Lung (tissue), 12 donors: Measurements from ENCODE around the gene C17orf100. TPM values are rescaled to one million over a fixed set of nuclear protein-coding genes. Genes with fewer than 3 reads are reported as not detected.

ENCODE experiments used
- ATAC-seq: fragments of 200-7000 bp; cut with Tn5 transposase; one replicate; pipeline ENCODE4 v1.9.1; 2020; ENCODE audit warnings: moderate number of reproducible peaks; ENCODE audit not compliant: insufficient read depth, low FRiP score
- DNase-seq, 3 donors: peaks; one replicate each; pipeline ENCODE4 v3.0.0-alpha.2; 2013 to 2017
- H3K27ac ChIP-seq, 2 donors: one replicate each; pipeline ENCODE4 v1.5.1; 2013; ENCODE audit warnings: mild to moderate bottlenecking in 2 of 2, moderate library complexity in 2 of 2, control low read depth in 1 of 2, inconsistent platforms in 1 of 2, low read depth in 1 of 2, low read length in 1 of 2
- H3K27me3 ChIP-seq, 3 donors: one replicate each; pipeline ENCODE4 v1.5.1; 2013; ENCODE audit warnings: low read length in 2 of 3; ENCODE audit not compliant: control insufficient read depth in 3 of 3, insufficient read depth in 3 of 3
- H3K36me3 ChIP-seq, 4 donors: one replicate each; pipeline ENCODE4 v1.5.1; 2013; ENCODE audit warnings: low read length in 4 of 4, mild to moderate bottlenecking in 1 of 4, moderate library complexity in 1 of 4; ENCODE audit not compliant: control insufficient read depth in 4 of 4, insufficient read depth in 4 of 4
- H3K4me1 ChIP-seq, 5 donors: one replicate each; pipeline ENCODE4 v1.5.1; 2013; ENCODE audit warnings: low read length in 5 of 5, mild to moderate bottlenecking in 2 of 5, moderate library complexity in 1 of 5; ENCODE audit not compliant: control insufficient read depth in 5 of 5, insufficient read depth in 5 of 5
- H3K4me3 ChIP-seq: one replicate; pipeline ENCODE4 v1.5.1; 2013; ENCODE audit warnings: mild to moderate bottlenecking, control low read depth, moderate library complexity
- H3K9ac ChIP-seq, 2 donors: one replicate each; pipeline ENCODE4 v1.5.1; 2013; ENCODE audit warnings: low read length in 2 of 2, control low read depth in 1 of 2; ENCODE audit not compliant: insufficient read depth in 1 of 2
- H3K9me3 ChIP-seq, 4 donors: one replicate each; pipeline ENCODE4 v1.5.1; 2013; ENCODE audit warnings: low read length in 3 of 4, mild to moderate bottlenecking in 1 of 4, moderate library complexity in 1 of 4; ENCODE audit not compliant: control insufficient read depth in 4 of 4, insufficient read depth in 3 of 4
- CTCF ChIP-seq: IDR thresholded peaks from 2 replicates; pipeline ENCODE4 v1.5.1; 2012; ENCODE audit warnings: mild to moderate bottlenecking; ENCODE audit errors: control extremely low read depth, extremely low read depth
- WGBS, 2 donors: extraction: QIAGEN DNeasy Blood & Tissue Kit; methylation state at CpG; one replicate each; pipeline ENCODE4 v1.1.7; 2013; 5-methylcytosine and 5-hydroxymethylcytosine counted together
- polyA plus RNA-seq, 2 donors: library from polyadenylated mRNA; stranded (reverse); fragments of 200-250 nt; gene quantifications; one replicate each; pipeline ENCODE4 v1.2.1, GENCODE V29; 2013
- total RNA-seq, 2 donors: library from RNA; depleted of rRNA in 1 of 2; stranded (reverse); fragments of >200 nt in 1 of 2; gene quantifications; one replicate each; pipeline ENCODE4 v1.2.1, GENCODE V29; 2014 to 2021
- donor health status: control.
- donor health status: control.
- donor health status: Bipolar disorder and iron deficiency.
- donor health status: healthy.
- donor health status: DM: yes; HTN: yes; CAD: no.

C17orf100 gene
- total and polyA plus RNA-seq, 4 donors: 1.5 to 3.6 (median 2.0) TPM

- Histone ChIP-seq H3K27ac (no peak overlapping the region), H3K27me3 (no peaks in the 10 kb centered on the region), H3K4me3 (no peak overlapping the region), H3K36me3 (peaks cover 8 to 42% (median 20%) of the 10 kb centered on the region in 4 donors), H3K9ac (no peak overlapping the region), H3K9me3 (no peaks in the 10 kb centered on the region), H3K4me1 (no peaks in the 10 kb centered on the region)
- DNase-seq (no peak), ATAC-seq (no peak)
- TF ChIP-seq CTCF: no peak
Observed at GRCh38 chr17:6632530-6632929, 19.0 kb upstream of the C17orf100 start.

- H3K36me3 ChIP-seq: peaks cover 3 to 35% (median 15%) of the 10 kb centered on the region in 4 donors
- H3K27ac ChIP-seq: no peak overlapping the region
- no peak overlapping the region for H3K4me3 ChIP-seq
- H3K27me3 ChIP-seq: no peaks in the 10 kb centered on the region
- no peaks in the 10 kb centered on the region for H3K9me3 ChIP-seq
- DNase-seq: no peak
- no peak overlapping the region for H3K9ac ChIP-seq
- TF ChIP-seq CTCF: no peak
- WGBS, 2 donors: 97 to 99% methylated on average over 3 of the region's 3 CpGs
- ATAC-seq: no peak
- peaks cover 0 to 4% (median 0%) of the 10 kb centered on the region in 5 donors for H3K4me1 ChIP-seq
Observed at GRCh38 chr17:6633263-6633662, 18.3 kb upstream of the C17orf100 start.

- Histone ChIP-seq H3K4me1 (peaks cover 5 to 15% (median 8%) of the 10 kb centered on the region in 5 donors), H3K4me3 (no peak overlapping the region), H3K36me3 (peaks cover 3 to 24% (median 11%) of the 10 kb centered on the region in 4 donors), H3K9me3 (no peaks in the 10 kb centered on the region), H3K9ac (no peak overlapping the region), H3K27me3 (no peaks in the 10 kb centered on the region), H3K27ac (no peak overlapping the region)
- 80 to 86% methylated on average over 2 of the region's 2 CpGs for WGBS, 2 donors
- DNase-seq: no peak
- no peak for TF ChIP-seq CTCF
- no peak for ATAC-seq
Observed at GRCh38 chr17:6636105-6636504, 15.5 kb upstream of the C17orf100 start.
